Osteocyte (in vitro differentiated cells): Measurements from ENCODE around the gene AFF3. TPM values are rescaled to one million over a fixed set of nuclear protein-coding genes. Genes with fewer than 3 reads are reported as not detected.
A peak's percentile ranks its signal among the peaks of the same experiment; 100 is the strongest.
"Not testable (repeated sequence)": the region's sequence is repeated elsewhere in the genome, so short reads cannot be mapped to it uniquely, and the experiment has no call there.

Source experiments
- DNase-seq: peaks from one replicate; pipeline ENCODE4 v3.0.0; 2021; ENCODE audit warnings: mixed read lengths; ENCODE audit not compliant: unreplicated experiment; ENCODE audit errors: extremely low spot score
- H3K27ac Mint-ChIP-seq: one replicate; pipeline ENCODE4 v1.8.0; 2021; ENCODE audit warnings: mild to moderate bottlenecking, mixed read lengths; ENCODE audit not compliant: unreplicated experiment
- H3K27me3 Mint-ChIP-seq: one replicate; pipeline ENCODE4 v1.8.0; 2021; ENCODE audit warnings: mixed read lengths; ENCODE audit not compliant: unreplicated experiment
- H3K36me3 Mint-ChIP-seq: one replicate; pipeline ENCODE4 v1.8.0; 2021; ENCODE audit warnings: mixed read lengths; ENCODE audit not compliant: unreplicated experiment
- H3K4me1 Mint-ChIP-seq: one replicate; pipeline ENCODE4 v1.8.0; 2021; ENCODE audit warnings: mixed read lengths; ENCODE audit not compliant: unreplicated experiment
- H3K4me3 Mint-ChIP-seq: one replicate; pipeline ENCODE4 v1.8.0; 2021; ENCODE audit warnings: mild to moderate bottlenecking, moderate library complexity, mixed read lengths; ENCODE audit not compliant: unreplicated experiment
- H3K9me3 Mint-ChIP-seq: one replicate; pipeline ENCODE4 v1.8.0; 2021; ENCODE audit warnings: mixed read lengths; ENCODE audit not compliant: unreplicated experiment
- total RNA-seq: library from RNA; stranded (reverse); gene quantifications from 2 replicates; pipeline ENCODE4 v1.2.1, GENCODE V29; 2021

The AFF3 gene
- total RNA-seq, 1 donor from 2014 or later, result 248 TPM

DNA sequence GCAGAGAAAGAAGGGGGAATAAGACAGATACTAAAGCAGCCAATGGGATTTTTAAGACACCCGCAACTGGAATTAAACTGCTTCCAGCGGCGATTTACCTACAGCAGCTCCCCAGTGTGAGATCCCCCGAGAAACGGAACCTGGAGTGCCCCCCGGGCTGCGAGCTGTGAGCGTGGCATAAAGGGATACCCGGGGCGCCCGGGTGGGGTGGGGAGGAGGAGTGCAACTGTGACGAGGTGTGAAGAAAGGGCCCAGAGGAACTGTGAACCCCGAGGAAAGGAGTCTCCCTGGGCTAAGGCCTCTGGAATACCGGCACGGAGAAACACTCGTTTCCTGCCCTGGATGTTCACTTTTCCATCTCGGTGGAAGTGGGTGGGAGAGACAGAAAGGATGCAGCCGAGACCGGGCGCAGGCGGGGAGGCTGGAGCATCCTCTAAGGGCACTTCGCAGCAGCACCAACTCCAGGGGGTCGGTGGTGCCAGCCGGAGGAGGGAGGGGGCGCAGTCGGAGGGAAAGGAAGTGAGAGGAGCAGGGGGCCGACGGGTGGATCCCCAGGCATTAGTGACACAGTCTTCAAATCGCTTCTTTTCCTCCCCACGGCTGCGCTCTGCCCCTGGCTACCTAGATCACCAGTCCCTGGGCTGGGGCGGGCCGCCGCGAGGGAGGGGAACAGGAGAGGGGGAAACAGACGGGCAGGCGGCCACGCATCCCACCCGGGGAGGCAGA is 38.7 kb downstream of the AFF3 start:
- not testable (repeated sequence) for H3K36me3 Mint-ChIP-seq, DNase-seq, H3K9me3 Mint-ChIP-seq, H3K27me3 Mint-ChIP-seq
- H3K4me3 Mint-ChIP-seq, result peak overlapping the region; percentile 83
- peaks cover 42% of the 10 kb centered on the region for H3K4me1 Mint-ChIP-seq
- peak overlapping the region; percentile 84 for H3K27ac Mint-ChIP-seq

DNA sequence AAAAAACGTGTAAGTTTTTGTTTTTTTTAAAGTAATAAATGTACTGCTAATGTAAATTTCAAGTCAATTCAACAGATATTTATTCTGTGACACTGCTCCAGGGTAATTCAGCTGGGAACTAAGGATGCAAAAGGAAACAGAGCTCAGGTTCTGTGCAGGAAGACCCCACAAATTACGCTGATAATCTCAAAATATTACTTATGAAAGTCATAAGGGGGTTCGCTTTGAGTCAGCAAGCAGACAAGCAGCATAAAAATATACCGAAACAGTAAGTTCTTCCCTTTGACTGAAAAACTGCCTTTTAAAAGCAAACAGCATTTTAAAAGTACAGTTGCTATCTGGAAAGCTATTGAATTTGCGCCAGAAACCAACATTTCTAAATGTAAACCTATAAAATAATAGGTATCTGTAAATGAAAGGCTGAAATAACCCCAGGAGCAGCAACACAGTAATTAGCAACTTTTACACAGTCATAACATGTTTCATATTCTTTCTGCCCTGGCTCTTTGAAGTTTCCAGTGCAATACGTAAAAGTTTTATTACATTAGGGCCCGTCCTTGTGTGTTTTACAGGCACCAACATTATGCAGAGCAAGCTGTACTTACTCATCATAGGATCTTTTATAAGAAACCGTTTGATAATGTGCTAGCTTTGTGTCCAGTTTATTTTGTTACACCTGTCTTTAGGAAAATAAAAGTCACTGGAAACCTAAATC is 39.8 kb downstream of the AFF3 start:
- H3K36me3 Mint-ChIP-seq, H3K27me3 Mint-ChIP-seq, H3K27ac Mint-ChIP-seq, DNase-seq, H3K9me3 Mint-ChIP-seq: not testable (repeated sequence)
- peaks cover 32% of the 10 kb centered on the region for H3K4me1 Mint-ChIP-seq
- H3K4me3 Mint-ChIP-seq, result peak overlapping the region; percentile 83

- H3K27ac Mint-ChIP-seq, result peak overlapping the region; percentile 71
- not testable (repeated sequence) for H3K4me1 Mint-ChIP-seq, H3K4me3 Mint-ChIP-seq, H3K9me3 Mint-ChIP-seq, H3K36me3 Mint-ChIP-seq, H3K27me3 Mint-ChIP-seq, DNase-seq
Observed at GRCh38 chr2:100098855-100099254, 43.5 kb downstream of the AFF3 start.

GRCh38 chr2:100097611-100098294 is 44.6 kb downstream of the AFF3 start:
- DNase-seq, H3K4me3 Mint-ChIP-seq, H3K27ac Mint-ChIP-seq, H3K27me3 Mint-ChIP-seq, H3K9me3 Mint-ChIP-seq, H3K4me1 Mint-ChIP-seq, H3K36me3 Mint-ChIP-seq: not testable (repeated sequence)

GRCh38 chr2:100095845-100096244 is 46.5 kb downstream of the AFF3 start:
- not testable (repeated sequence) for H3K27me3 Mint-ChIP-seq, DNase-seq, H3K36me3 Mint-ChIP-seq, H3K4me3 Mint-ChIP-seq, H3K4me1 Mint-ChIP-seq, H3K27ac Mint-ChIP-seq, H3K9me3 Mint-ChIP-seq

GRCh38 chr2:100091807-100092206 is 50.6 kb downstream of the AFF3 start:
- H3K27ac Mint-ChIP-seq, result peak overlapping the region; percentile 10
- not testable (repeated sequence) for H3K36me3 Mint-ChIP-seq, H3K9me3 Mint-ChIP-seq, DNase-seq, H3K4me1 Mint-ChIP-seq, H3K4me3 Mint-ChIP-seq, H3K27me3 Mint-ChIP-seq

GRCh38 chr2:100085744-100086143 is 56.6 kb downstream of the AFF3 start:
- not testable (repeated sequence) for H3K27ac Mint-ChIP-seq

GRCh38 chr2:100083421-100084216 is 58.8 kb downstream of the AFF3 start:
- H3K4me1 Mint-ChIP-seq, result peaks cover 20% of the 10 kb centered on the region
- H3K27me3 Mint-ChIP-seq, DNase-seq, H3K9me3 Mint-ChIP-seq: not testable (repeated sequence)
- H3K4me3 Mint-ChIP-seq, result peak overlapping the region; percentile 63
- H3K27ac Mint-ChIP-seq, result peak overlapping the region; percentile 93
- H3K36me3 Mint-ChIP-seq, result peaks cover 24% of the 10 kb centered on the region

More at GRCh38 chr2:100085744-100086143, 56.6 kb downstream of the AFF3 start:
- peaks cover 17% of the 10 kb centered on the region for H3K36me3 Mint-ChIP-seq
- not testable (repeated sequence) for H3K4me3 Mint-ChIP-seq, H3K9me3 Mint-ChIP-seq, H3K27me3 Mint-ChIP-seq, DNase-seq
- peaks cover 16% of the 10 kb centered on the region for H3K4me1 Mint-ChIP-seq

DNA sequence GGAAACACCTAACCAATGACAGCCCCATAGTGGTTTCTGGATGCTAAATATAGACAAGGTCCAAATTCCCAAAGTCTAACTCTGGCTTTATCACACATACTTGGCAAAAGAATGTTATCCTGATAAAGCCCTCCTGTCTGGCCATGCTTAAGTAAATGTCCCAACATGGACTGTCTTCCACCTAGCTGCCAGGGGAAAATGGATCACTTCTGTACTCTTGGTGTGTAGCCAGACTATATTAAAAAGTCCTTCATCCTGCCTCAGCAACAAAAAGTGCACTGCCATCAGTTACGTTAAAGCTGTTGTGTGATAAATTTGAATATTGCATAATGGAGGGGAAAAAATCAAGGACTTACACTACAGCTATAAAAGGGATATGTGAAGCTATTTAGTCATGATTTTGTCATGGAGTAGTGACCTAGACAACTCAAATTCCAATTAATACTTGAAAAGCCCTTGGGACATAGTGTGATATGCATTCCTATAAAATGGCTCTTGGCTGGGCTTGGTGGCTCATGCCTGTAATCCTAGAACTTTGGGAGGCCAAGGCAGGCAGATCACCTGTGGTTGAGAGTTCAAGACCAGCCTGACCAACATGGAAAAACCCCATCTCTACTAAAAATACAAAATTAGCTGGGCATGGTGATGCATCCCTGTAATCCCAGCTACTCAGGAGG is 60.0 kb downstream of the AFF3 start:
- H3K27me3 Mint-ChIP-seq, result not testable (repeated sequence)

More for the DNA sequence above, 60.0 kb downstream of the AFF3 start:
- not testable (repeated sequence) for DNase-seq, H3K27ac Mint-ChIP-seq, H3K4me3 Mint-ChIP-seq, H3K9me3 Mint-ChIP-seq
- H3K4me1 Mint-ChIP-seq, result peaks cover 22% of the 10 kb centered on the region
- H3K36me3 Mint-ChIP-seq, result peaks cover 20% of the 10 kb centered on the region
